Stimulated activated CD4-positive, alpha-beta T cell treated with anti-CD3 and anti-CD28 coated beads, Interleukin-1b, Interleukin-23, amount 100 ng/mL, for 48 hours (primary cell): ENCODE measurements around the gene ZNF287.
"Not testable (repeated sequence)": the region's sequence is repeated elsewhere in the genome, so short reads cannot be mapped to it uniquely, and the experiment has no call there.

ENCODE experiments used
- DNase-seq: peaks from one replicate; pipeline ENCODE4 v3.0.0-alpha.2; 2020

The ZNF287 gene

DNA sequence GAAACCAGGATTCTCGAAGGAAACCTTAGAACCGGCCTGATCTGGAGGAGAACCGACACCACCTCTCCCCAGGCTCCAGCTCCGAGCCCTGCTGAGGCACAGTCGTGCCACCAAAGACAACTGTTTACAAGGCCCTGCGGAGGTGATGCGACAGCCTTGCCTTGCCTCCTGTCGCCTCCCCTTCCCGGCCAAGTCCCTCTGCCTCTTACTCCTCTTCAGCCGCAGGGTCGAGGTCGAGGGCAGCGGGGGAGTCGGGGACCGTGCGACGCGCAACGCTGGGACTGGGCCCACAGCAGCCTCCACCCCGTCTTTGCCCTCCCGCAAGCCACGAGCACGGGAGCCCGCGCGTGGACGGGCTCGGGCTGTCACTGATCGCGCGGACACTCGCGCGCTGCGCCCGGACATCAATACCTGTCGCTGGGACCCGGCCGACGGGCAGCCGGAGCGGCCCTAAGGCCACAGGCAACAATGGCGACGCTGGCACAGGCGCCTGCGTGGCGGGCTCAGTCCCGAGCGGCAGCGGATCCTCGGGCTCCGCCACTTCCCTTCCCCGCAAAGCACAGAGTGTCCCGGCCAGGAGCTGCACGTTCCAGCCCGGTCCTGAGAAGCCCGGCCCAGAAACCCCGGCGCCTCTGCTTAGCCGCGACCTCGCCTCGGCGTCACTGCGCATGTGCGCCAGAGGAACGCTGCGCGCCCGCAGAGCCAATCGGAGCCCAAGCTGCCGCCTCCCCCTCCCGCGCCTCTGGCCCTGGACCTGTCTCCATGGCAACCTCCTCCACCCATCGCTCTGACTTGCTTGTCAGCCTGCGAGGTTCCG lies at the start of gene ZNF287:
TSS of gene ZNF287 (minus strand) at position 664 of the 817 bp plus-strand sequence. CDS start 1,473 bp downstream, outside the sequence.
- DNase-seq = peak; percentile 93

DNA sequence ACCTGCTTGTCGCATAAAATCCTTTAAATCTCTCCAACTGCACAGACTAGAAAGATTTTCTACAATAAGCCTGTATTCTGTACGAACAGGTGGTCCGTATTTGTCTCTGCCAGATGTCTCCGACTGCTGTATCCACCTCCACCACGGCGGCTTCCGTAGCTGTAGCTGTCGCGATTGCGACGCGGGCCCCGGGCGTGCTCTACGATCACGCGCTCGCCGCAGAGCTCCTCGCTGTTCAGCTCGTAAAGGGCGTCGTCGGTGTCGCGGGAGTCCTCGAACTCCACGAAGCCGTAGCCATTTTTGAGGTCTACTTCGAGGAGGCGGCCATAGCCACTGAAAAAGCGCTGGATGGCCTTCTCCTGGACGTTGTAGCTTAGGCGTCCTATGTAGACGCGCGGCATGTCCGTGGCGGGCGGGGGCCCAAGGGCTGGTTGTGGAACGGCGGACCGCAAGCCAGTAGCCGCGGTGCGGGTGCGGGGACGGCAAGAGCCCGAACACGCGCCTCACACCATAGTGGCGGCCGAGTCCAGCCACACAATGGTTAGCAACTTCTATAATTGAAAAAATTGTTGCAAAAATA lies 48.6 kb upstream of the ZNF287 start:
- DNase-seq = no peak

DNA sequence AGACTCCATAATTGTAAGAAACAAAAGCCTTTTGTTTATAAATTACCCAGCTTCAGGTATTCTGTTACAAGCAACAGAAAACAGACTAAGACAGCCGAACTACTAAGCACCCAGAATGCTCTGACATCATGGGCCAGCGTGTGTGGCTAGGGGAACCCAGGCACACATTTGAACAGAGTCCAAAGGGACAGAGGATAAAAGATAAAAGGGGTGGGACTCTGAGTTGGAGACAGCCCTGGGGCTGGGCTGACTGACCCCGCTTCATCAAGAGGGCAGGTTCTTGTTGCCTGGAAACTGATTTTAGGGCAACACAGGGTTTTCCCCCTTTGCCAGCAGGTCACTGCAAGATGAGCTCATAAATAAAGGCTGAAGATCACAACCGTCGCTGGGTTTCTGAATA lies 30.5 kb upstream of the ZNF287 start:
- DNase-seq = no peak

DNA sequence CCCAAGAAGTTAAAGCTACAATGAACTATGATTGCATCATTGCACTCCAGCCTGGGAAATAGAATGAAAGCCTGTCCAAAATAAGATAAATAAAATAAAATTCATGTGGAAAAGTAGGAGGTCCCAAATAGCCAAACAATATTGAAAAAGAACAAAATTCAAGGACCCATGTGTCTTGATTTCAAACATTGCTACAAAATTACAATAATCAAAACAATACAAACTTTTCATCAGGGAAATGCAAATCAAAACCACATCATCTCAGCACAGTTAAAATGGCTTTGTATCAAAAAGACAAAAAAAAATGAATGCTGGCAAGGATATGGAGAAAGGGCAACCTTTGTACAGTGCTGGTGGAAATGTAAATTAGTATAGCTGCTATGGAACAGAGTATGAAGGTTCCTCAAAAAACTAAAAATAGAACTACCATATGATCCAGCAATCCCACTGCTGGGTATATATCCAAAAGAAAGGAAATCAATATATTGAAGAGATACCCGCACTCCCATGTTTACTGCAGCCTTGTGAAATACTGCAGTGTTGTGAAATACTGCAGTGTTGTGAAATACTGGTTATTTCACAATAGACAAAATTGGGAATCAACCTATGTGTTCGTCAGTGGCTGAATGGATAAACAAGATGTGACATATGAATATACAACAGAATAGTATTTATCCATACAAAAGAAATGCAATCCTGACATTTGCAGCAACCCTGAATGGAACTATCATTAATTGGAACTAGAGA lies 24.5 kb upstream of the ZNF287 start:
- DNase-seq = no peak

DNA sequence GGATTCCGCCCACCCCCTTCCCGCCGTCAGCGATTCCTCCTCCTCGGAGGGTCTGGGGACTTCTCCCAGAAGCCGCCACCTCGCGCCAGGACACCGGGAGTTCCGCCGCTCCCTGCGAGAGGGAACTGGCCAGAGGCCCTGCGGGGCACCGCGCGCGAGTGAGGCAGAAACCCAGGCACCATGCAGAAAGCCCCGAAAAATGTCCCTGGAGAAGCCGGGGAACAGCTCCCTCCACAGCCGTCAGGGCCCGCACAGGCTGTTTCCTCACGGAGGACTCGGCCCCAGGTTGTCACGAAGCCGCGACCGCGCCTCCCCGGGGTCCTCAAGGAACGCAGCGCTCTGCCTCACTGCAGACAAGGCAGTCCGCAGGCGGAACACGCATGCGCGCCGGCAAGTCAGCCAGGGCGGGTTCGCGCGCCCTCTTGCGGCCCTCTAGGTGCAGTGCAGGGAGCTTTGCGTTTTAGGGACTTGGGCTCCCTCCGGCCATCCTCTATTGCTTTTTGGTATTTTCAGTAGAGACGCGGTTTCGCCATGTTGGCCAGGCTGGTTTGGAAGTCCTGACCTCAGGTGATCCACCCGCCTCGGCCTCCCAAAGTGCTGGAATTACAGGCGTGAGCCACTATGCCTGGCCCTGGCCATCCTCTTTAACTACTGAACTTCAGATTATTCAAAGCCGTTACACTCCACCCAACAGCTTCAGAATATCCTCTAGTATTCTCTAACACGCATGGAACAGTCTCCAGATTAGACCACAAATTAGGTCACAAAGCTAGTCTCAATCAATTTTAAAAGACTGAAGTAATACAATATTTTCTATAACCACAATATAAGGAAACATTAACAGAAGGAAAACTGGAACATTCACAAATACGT lies 20.3 kb upstream of the ZNF287 start:
- peak; percentile 92 for DNase-seq

DNA sequence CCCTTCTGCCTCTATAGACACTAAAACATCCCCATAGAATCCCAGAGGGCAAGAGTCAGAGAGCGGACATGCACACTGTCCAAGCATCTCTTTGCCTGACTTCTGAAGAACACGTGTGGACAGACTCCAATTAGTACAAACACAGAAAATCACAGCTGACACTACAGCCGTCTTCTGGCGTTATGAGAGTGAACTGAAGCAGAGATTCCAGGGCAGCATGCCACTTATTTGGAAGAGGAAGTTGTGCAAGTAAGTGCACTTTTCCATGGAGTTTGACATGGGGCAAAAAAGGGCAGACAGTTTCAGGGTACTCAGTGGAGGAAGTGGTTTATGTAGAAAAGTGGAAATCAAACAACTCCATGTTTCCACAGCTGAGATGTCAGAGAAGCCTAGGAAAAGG lies 16.8 kb upstream of the ZNF287 start:
- no peak for DNase-seq

DNA sequence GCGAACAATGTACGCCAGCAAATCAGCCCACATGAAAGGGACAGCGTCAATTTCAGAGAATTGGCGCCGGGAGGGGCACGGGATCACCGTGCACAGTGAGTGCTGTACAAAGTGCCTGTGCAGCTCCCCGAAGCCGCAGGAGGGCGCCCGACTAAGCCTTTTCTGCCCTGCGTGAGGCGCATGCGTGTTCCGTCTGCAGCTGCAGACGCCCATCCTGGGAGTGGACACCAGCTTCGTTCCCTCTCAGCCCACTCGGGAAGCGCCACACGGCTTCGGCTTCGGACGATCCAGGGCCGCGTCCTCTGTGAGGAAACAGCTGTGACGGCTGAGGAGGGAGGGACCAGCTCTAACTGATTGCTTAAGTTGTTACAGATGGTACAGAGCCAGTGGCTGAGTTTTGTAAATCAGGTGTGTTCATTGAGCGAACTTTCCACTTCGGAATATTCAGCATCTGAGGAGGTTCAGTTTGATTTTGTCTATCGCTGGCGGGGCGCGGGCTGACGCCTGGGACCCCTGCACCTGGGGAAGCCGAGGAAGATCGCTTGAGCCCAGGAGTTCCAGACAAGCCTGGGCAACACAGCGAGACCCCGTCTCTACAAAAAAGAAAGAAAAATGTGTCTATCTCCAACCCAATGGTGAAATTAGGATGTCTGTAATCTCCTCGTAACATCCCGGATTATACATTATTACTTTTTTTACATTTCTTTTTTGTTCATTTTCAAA lies 15.4 kb upstream of the ZNF287 start:
- DNase-seq = peak; percentile 94

DNA sequence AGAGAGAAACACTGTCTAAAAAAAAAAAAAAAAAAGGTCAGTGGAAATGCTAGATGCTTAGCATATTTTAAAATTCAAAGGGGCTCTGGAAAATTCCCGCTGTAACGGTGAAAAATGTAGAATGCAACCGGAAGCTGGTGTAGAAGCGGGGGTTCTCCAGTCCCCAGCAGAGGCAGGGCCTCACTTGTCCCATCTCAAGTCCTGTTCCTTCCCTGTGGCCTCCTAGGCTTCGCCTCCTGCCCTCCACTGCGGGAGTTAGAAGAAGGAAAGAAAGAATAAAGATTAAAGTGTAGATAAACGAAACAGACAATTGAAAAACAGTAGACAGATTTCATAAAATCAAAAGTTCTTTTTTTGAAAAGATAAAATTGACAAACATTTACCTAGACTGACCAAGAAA lies 14.8 kb upstream of the ZNF287 start:
- DNase-seq = no peak

DNA sequence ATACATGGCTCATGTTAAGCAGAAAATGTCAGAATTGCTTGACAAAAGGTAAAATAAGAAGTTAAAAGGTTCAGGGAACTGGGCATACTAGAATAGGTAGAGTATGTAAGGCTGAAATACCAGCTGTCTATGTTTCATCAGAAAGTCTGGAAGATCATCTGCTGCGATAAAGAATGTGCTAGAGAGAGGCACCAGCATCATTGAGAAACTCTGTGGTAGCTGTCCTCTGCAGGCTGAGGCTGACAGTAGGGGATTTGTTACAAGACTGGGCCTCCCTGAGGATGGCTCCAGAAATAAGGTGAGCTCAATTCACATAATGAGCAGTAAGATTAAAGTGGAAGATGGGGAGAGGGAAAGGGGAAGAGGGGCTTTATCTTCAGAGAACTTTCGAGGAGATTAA lies 4.5 kb upstream of the ZNF287 start:
- DNase-seq = no peak

DNA sequence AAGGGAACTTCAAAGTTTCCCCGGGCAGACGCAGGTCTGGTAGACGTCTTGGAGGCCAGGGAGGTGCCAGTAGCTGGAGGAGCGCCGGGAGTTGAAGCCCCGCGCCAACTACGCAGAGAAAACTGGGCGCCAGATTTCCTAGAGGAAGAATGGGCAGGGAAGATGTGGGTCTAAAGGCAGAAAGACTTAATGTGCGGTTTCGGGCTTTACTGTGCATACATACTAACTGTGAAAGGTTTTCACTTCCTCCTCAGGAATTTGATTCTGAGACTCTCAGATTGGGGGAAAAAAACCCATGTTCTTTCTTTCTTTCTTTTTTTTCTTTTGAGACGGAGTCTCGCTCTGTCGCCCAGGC lies 331 bp upstream of the ZNF287 start:
- DNase-seq = no peak

DNA sequence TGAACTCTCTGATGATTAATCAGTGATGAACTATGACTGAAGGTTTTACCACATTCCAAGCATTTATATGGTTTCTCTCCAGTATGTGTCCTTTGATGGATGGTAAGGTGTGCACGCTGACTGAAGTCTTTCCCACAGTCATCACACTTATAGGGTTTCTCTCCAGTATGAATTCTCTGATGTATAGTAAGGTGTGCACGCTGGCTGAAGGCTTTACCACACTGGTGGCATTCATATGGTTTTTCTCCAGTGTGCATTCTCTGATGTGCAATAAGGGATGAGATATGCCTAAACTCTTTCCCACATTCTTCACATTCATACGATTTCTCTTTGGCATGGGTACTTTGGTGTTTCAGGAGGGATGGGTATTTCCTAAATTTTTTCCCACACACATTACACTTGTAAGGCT lies 16.4 kb downstream of the ZNF287 start:
- DNase-seq = no peak

DNA sequence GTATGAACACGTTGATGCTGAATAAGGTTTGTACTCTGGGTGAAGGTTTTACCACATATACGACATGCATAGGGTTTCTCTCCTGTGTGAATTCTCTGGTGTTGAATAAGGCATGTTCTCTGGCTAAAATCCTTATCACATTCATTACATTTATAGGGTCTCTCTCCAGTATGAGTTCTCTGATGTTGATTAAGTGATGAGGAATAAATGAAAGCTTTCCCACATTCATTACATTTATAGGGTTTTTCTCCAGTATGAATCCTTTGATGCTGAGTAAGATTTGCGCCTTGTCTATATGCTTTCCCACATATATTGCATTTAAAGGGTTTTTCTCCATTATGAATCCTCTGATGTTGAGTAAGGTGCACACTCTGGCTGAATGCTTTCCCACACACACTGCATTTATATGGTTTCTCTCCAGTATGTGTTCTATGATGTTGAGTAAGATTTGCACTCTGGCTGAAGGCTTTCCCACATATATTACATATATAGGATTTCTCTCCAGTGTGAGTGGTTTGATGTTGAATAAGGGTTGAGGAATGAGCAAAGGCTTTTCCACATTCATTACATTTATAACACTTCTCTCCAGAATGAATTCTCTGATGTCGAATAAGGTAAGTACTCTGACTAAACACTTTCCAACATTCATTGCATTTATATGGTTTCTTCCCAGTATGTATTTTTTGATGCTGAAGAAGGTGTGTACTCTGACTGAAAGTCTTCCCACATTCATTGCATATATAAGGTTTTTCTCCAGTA lies 16.9 kb downstream of the ZNF287 start:
- no peak for DNase-seq

DNA sequence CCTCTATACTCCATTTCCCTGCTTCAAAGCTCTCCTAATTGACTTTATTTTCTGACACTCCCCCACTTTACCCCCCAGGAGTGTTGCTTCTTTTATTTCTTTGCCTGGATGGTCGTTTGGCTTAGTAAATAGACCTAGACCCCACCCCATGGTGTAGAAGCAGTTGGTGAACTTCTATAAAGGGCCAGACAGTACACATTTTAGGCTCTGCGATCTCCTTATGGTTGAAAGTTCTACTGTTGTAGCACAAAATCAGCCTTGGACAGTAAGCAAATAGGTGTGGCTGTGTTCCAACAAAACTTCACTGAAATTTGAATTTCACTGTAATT lies 31.9 kb downstream of the ZNF287 start:
- DNase-seq = no peak

DNA sequence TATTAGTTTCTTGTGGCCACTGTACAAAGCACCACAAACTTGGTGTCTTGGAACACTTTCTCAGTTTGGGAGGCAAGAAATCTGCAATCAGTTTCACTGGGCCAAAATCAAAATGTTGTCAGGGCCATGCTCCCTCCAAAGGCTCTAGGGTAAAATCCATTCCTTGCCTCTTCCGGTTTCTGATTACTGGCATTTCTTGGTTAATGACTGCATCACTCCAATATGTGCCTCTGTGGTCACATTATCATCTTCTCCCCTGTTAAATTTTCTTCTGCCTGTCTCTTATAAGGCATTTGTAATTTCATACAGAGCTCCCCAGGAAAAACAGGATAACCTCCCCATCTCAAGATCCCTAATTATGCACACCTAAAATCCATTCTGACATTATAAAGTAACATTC lies 34.8 kb downstream of the ZNF287 start:
- no peak for DNase-seq

DNA sequence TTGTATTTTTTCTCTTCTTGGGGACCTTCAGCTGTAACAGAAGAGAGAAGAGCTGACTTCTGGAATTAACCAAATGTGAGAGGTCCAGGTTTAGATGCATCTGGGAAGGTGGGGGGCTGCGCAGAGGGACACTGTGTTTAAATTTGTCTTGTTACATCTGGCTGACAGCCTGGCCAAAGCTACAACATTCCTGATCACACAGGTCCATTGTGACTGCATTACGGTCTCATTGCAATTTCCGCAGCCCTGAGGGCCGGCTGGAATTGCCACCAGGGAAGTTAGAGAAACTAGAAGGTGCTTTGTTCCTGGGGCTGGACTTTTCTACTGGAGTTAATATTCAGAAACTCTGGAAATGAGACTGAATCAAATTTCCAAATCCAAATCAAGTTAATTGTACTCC lies 39.1 kb downstream of the ZNF287 start:
- DNase-seq = no peak

DNA sequence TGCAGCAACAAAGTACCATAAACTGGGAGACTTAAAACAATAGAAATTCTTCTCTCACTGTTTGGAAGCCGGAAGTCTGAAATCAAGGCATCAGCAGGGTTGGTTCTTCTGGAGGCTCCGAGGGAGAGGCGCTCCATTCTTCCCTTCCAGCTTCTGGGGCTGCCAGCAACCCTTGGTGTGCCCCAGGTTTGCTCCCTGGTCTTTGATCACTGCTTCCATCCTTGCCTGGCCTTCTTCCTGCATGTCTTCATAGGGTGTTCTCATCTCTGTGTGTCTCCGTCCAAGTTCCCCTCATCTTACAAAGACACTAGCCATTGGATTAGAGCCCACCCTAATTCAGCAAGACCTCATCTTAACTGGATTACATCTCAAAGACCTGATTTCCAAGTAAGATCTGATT lies 41.7 kb downstream of the ZNF287 start:
- DNase-seq = no peak

DNA sequence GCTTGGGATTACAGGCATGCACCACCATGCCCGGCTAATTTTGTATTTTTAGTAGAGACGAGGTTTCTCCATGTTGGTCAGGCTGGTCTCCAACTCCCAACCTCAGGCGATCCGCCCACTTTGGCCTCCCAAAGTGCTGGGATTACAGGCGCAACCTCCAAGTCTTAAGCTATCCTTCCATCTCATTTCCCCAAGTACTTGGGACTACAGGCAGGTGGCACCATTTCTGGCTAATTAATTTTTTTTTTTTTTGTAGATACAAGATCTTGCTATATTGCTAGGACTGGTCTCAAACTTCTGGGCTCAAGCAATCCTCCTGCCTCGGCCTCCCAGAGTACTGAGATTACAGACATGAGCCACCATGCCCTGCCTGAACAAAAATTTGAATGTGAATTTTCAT lies 43.4 kb downstream of the ZNF287 start:
- not testable (repeated sequence) for DNase-seq

DNA sequence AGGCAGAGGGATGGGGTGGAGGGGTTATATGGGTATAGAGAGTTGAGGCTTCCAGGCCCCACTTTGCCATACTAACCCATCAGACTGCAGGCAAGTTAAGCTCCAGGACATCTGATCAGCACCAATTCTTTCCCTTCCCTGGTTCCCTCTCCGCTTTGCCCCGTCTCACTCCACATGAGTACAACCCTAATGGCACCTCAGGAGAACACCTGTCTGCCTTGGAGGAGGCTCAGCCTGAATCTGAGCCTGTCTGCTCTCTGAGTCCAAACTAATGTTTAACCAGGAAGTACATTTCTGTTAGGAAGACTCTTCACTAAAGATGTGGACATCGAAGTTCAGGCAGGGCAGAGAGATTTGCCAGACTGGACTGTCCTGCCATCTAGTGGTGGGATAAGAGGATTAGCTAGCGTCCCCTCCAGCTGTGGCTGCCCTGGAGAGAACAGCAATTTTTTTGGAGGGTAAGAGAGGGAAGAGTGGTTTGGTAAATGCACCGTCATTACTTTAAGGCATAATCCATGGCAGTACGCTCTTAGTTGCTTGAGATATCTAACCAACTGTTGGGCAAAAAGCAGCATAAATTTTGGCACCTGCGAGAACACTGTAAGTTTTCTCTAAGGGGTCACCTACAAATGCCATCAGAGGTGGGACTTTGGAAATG lies 47.8 kb downstream of the ZNF287 start:
- peak; percentile 66 for DNase-seq

DNA sequence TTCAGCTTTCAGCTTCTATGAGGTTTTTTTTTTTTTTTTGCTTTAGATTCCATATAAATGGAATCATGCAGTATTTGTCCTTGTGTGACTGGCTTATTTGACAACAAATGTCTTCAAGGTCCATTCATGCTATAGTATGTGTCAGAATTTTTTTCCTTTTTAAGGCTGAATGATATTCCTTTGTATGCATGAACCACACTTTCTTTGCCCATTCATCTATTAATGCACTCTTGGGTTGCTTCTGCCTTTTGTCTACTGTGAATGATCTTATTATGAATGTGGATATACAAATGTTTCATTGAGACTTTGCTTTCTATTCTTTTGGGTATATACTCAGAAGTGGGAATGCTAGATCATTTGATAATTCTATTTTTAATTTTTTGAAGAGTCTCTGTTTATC lies 50.0 kb downstream of the ZNF287 start:
- DNase-seq = no peak

DNA sequence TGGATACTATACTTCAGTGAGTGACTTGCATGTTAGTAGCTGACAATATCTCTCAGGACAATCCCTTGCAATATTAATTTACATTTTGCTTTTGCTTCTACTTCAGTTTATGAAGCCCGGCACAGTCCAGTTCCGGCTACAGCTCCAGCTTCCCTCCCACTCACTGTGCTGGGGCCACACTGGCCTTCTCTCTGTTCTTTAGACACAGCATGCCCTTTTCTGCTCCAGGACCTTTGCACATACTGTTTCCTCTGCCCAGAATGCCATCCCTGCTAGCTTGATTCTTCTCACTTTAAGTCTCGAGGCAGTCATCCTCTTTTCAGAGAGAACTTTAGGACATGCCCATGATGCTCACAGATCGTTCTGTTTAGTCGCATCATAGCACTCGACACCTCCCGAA lies 51.5 kb downstream of the ZNF287 start:
- DNase-seq = no peak

DNA sequence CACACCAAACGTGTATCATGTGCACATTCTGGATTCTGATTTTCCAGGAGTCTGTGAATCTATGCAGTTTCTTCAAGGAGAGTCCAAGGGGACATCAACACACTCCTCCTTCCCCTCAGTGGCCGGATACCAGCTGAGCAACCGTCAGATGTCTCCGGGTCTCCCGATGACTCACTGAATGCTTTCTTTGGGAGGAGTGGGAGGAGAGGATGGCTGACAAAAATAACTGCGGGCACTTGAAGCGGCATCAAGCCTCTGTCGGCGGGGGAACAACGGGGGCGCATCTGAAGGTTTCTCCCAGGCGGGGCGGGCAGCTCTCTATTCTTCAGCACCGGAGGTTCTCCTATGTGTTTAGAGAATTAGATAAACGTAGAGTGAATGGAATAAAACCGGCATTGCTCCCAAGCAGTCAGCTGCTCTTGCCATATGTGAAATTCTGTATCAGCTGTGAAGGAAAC lies 52.4 kb downstream of the ZNF287 start:
- DNase-seq = no peak
